GM19397 (cell line): ENCODE measurements around the gene CST11.

Experiments
- ATAC-seq: cut with Tn5 transposase; IDR thresholded peaks from one replicate; pipeline ENCODE4 v1.9.1; 2021; ENCODE audit warnings: mild to moderate bottlenecking, moderate library complexity; ENCODE audit not compliant: unreplicated experiment

The CST11 gene

GRCh38 chr20:23454816-23455215 lies 2.1 kb upstream of the CST11 start:
- no peak for ATAC-seq

- no peak for ATAC-seq
Measured at GRCh38 chr20:23453549-23454543, 1.2 kb upstream of the CST11 start.

GRCh38 chr20:23451956-23452487 lies 654 bp downstream of the CST11 start:
- no peak for ATAC-seq

- no peak for ATAC-seq
Measured at GRCh38 chr20:23450877-23451276, 1.8 kb downstream of the CST11 start.

- ATAC-seq: no peak
Measured at GRCh38 chr20:23449421-23449820, 3.3 kb downstream of the CST11 start.

GRCh38 chr20:23448167-23448566 lies 4.5 kb downstream of the CST11 start:
- no peak for ATAC-seq

- peak; percentile 44 for ATAC-seq
Measured at GRCh38 chr20:23446505-23446904, 6.2 kb downstream of the CST11 start.

- ATAC-seq: no peak
Measured at GRCh38 chr20:23445596-23446217, 7.0 kb downstream of the CST11 start.

GRCh38 chr20:23444859-23445258 lies 7.8 kb downstream of the CST11 start:
- ATAC-seq: no peak

- ATAC-seq: no peak
Measured at GRCh38 chr20:23442436-23442835, 10.2 kb downstream of the CST11 start.

- peak; percentile 80 for ATAC-seq
Measured at GRCh38 chr20:23441850-23442313, 10.8 kb downstream of the CST11 start.

- no peak for ATAC-seq
Measured at GRCh38 chr20:23440004-23440403, 12.7 kb downstream of the CST11 start.

- no peak for ATAC-seq
Measured at GRCh38 chr20:23438661-23439060, 14.0 kb downstream of the CST11 start.

GRCh38 chr20:23437126-23437899 lies 15.4 kb downstream of the CST11 start:
- no peak for ATAC-seq

GRCh38 chr20:23436681-23437080 lies 16.0 kb downstream of the CST11 start:
- no peak for ATAC-seq

GRCh38 chr20:23435626-23436539 lies 16.8 kb downstream of the CST11 start:
- no peak for ATAC-seq

GRCh38 chr20:23434521-23435313 lies 18.0 kb downstream of the CST11 start:
- ATAC-seq: no peak

GRCh38 chr20:23433628-23434027 lies 19.0 kb downstream of the CST11 start:
- ATAC-seq: no peak

GRCh38 chr20:23425129-23425528 lies 27.5 kb downstream of the CST11 start:
- no peak for ATAC-seq
